Loucy (cell line): Measurements from ENCODE around the gene INO80C.
A peak's percentile ranks its signal among the peaks of the same experiment; 100 is the strongest.

Experiments used
- H2AFZ ChIP-seq: fragments of 200-600 bp; sonication (generic); 2 replicates; pipeline ENCODE4 v1.6.0; 2016; ENCODE audit warnings: antibody characterized with exemption, mild to moderate bottlenecking, low read length, moderate library complexity
- H3F3A ChIP-seq: fragments of 200-600 bp; 2 replicates; pipeline ENCODE4 v1.6.0; 2016; ENCODE audit warnings: antibody characterized with exemption, low read depth, mild to moderate bottlenecking
- H3K27me3 ChIP-seq: fragments of 200-600 bp; sonication (generic); 2 replicates; pipeline ENCODE4 v1.6.1; 2014; ENCODE audit warnings: low read length, mild to moderate bottlenecking; ENCODE audit not compliant: insufficient read depth, poor library complexity, severe bottlenecking
- H3K36me3 ChIP-seq: fragments of 200-600 bp; sonication (generic); 2 replicates; pipeline ENCODE4 v1.6.1; 2016; ENCODE audit warnings: low read length; ENCODE audit not compliant: insufficient read depth
- H3K4me1 ChIP-seq: fragments of 200-600 bp; sonication (generic); 2 replicates; pipeline ENCODE4 v1.5.1; 2014; ENCODE audit warnings: low read length, mild to moderate bottlenecking; ENCODE audit not compliant: insufficient read depth, poor library complexity, severe bottlenecking
- H3K4me2 ChIP-seq: fragments of 200-600 bp; sonication (generic); 2 replicates; pipeline ENCODE4 v1.6.0; 2014; ENCODE audit warnings: antibody characterized with exemption, low read length, low read depth, mild to moderate bottlenecking; ENCODE audit not compliant: poor library complexity, severe bottlenecking
- H3K4me3 ChIP-seq: fragments of 200-600 bp; sonication (generic); 2 replicates; pipeline ENCODE4 v1.5.1; 2014; ENCODE audit warnings: low read length, mild to moderate bottlenecking, mixed read lengths; ENCODE audit not compliant: poor library complexity, severe bottlenecking
- H3K79me2 ChIP-seq: fragments of 200-600 bp; sonication (generic); 2 replicates; pipeline ENCODE4 v1.6.1; 2014; ENCODE audit warnings: low read length; ENCODE audit not compliant: insufficient read depth
- H3K9ac ChIP-seq: fragments of 200-600 bp; sonication (generic); 2 replicates; pipeline ENCODE4 v1.6.0; 2014; ENCODE audit warnings: mild to moderate bottlenecking, low read depth, low read length, moderate library complexity; ENCODE audit not compliant: poor library complexity, severe bottlenecking
- H3K9me2 ChIP-seq: fragments of 200-600 bp; sonication (generic); replicated peaks from 2 replicates; pipeline ENCODE4 v1.6.1; 2016; ENCODE audit warnings: low read depth, low read length, mixed read lengths
- H3K9me3 ChIP-seq: fragments of 200-600 bp; sonication (generic); 2 replicates; pipeline ENCODE4 v1.6.1; 2014; ENCODE audit warnings: mild to moderate bottlenecking, antibody characterized with exemption, low read length, low read depth; ENCODE audit not compliant: insufficient read depth
- H4K20me1 ChIP-seq: fragments of 200-600 bp; sonication (generic); 2 replicates; pipeline ENCODE4 v1.6.0; 2014; ENCODE audit warnings: antibody characterized with exemption, low read length, mild to moderate bottlenecking; ENCODE audit not compliant: insufficient read depth, poor library complexity, severe bottlenecking
- CTCF ChIP-seq: fragments of 200-600 bp; sonication (generic); conservative IDR thresholded peaks from 2 replicates; pipeline ENCODE4 v1.5.1; 2014; ENCODE audit warnings: mild to moderate bottlenecking, antibody characterized with exemption, low read length
- EZH2phosphoT487 ChIP-seq: fragments of 200-600 bp; IDR thresholded peaks from 2 replicates; pipeline ENCODE4 v1.6.1; 2018; ENCODE audit warnings: antibody characterized with exemption, mild to moderate bottlenecking, moderate library complexity, borderline replicate concordance

Gene INO80C

GRCh38 chr18:35513181-35513936 lies 15.6 kb upstream of the INO80C start:
- no peaks in the 10 kb centered on the region for H3K36me3 ChIP-seq
- TF ChIP-seq CTCF: no peak
- no peak for TF ChIP-seq EZH2phosphoT487
- no peak overlapping the region for H3K4me2 ChIP-seq
- no peaks in the 10 kb centered on the region for H3K79me2 ChIP-seq
- H3F3A ChIP-seq: no peaks in the 10 kb centered on the region
- H2AFZ ChIP-seq: no peak overlapping the region
- no peaks in the 10 kb centered on the region for H3K9me2 ChIP-seq
- no peak overlapping the region for H3K9ac ChIP-seq
- H3K27me3 ChIP-seq: no peaks in the 10 kb centered on the region
- no peaks in the 10 kb centered on the region for H4K20me1 ChIP-seq
- H3K4me1 ChIP-seq: peaks cover 12% of the 10 kb centered on the region
- H3K4me3 ChIP-seq: no peak overlapping the region
- no peaks in the 10 kb centered on the region for H3K9me3 ChIP-seq

DNA sequence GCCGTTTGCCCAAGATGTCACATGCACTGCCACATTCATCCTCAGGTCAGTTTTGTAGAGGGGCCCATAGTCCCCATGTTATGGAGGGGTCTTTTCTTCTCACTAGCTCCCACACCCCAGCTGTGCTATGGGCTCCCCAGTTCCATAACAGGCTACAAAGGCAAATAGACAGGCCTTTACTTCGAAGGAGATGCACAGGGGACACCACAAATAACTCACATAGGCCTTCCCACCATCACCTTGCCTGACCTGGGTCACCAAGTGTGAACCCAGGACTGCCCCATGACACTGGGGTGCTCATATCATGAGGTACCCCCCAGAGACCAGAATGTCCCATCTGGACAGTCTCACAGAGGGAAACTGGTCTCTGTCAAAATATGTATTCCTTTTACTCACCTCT lies 15.0 kb upstream of the INO80C start:
- Histone ChIP-seq H3F3A (no peaks in the 10 kb centered on the region), H3K4me2 (no peak overlapping the region), H3K27me3 (no peaks in the 10 kb centered on the region), H3K79me2 (no peaks in the 10 kb centered on the region), H4K20me1 (no peaks in the 10 kb centered on the region), H3K4me3 (no peak overlapping the region), H2AFZ (no peak overlapping the region), H3K9me3 (no peaks in the 10 kb centered on the region), H3K36me3 (no peaks in the 10 kb centered on the region), H3K9me2 (no peaks in the 10 kb centered on the region), H3K9ac (no peak overlapping the region), H3K4me1 (peaks cover 12% of the 10 kb centered on the region)
- TF ChIP-seq EZH2phosphoT487 (no peak), CTCF (no peak)

DNA sequence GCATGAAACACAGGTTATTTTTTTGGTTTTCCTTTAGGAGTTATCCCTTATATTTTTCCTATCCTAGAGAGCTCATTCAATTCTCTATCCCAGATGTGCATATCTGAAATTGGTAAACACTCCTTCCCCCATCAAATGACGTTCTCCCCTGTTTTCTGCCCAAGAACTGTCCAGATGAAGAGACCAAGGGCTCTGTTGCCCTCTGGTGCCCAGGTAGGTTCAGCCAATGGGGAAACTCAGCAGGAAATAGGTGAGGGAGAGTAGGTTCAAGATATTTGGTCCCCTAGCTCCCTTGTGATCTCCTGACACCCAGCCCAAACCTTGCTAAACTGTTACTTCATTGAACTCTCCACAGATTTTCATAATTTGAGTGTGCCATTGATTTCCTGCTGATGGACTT lies 14.1 kb upstream of the INO80C start:
- H3K79me2 ChIP-seq: no peaks in the 10 kb centered on the region
- H3K4me2 ChIP-seq: no peak overlapping the region
- no peaks in the 10 kb centered on the region for H3K36me3 ChIP-seq
- no peaks in the 10 kb centered on the region for H4K20me1 ChIP-seq
- no peak overlapping the region for H3K4me3 ChIP-seq
- no peak overlapping the region for H2AFZ ChIP-seq
- no peaks in the 10 kb centered on the region for H3K27me3 ChIP-seq
- no peaks in the 10 kb centered on the region for H3K9me3 ChIP-seq
- no peak overlapping the region for H3K9ac ChIP-seq
- no peaks in the 10 kb centered on the region for H3F3A ChIP-seq
- no peaks in the 10 kb centered on the region for H3K9me2 ChIP-seq
- peaks cover 12% of the 10 kb centered on the region for H3K4me1 ChIP-seq
- peak; percentile 33; the same call in 1 of the 2 replicates for TF ChIP-seq CTCF
- no peak for TF ChIP-seq EZH2phosphoT487
